Esophagus squamous epithelium (tissue), 4 donors: Measurements from ENCODE around the gene LARP4B.

Source experiments
- POLR2A ChIP-seq, 4 donors: fragments of 450-650 bp; IDR thresholded peaks; one replicate each; pipeline ENCODE4 v1.6.1; 2017; ENCODE audit warnings: antibody characterized with exemption in 4 of 4, mild to moderate bottlenecking in 4 of 4, moderate library complexity in 3 of 4
- TF ChIP-seq, protein P1 (sequence below), 6 experiments: fragments of 450-650 bp in 4 of 6; fragments of 200-600 bp in 2 of 6; sonication (generic) in 2 of 6; IDR thresholded peaks; one replicate each; pipeline ENCODE4 v1.5.1; 2016 to 2019; ENCODE audit warnings: antibody characterized with exemption in 6 of 6, mild to moderate bottlenecking in 4 of 6, moderate library complexity in 4 of 6

DNA sequence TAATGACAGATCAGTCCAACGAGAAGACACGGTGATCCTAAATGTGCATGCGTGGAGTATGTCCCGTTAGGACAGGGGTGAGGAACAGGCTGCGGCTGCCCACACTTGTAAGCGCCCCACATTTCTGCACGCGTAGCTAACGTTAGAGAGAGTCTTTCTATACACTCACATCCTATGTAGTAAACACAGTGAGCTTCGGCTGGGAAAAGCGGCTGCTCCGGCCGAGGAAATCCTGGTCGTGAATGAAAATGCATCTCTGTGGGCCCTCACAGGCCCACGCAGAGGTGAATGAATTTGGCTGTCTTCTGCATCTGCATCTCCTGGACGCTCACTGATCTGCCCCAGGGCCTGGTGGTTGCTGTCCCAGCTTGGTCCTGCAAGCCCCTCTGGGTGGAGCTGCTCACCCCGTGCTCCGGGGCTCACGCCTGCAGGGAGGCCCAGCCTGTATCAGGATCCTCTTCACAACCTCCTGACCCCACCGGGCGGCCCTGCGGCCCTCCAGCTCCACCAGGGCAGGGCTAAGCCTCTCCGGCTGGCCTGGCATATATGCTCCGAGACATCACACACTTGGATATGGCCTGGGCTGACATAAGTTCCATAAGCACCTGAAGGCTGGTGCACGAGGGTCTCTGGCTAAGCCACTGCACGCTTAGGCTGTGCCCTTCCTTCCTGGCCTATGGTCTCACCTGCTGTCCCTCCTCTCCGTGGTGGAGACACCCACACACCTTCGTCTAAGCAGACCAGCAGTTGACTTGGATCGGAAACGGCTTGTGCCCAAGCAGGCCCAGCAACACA, 124.1 kb downstream of the LARP4B start:
- TF ChIP-seq, protein P1, sequence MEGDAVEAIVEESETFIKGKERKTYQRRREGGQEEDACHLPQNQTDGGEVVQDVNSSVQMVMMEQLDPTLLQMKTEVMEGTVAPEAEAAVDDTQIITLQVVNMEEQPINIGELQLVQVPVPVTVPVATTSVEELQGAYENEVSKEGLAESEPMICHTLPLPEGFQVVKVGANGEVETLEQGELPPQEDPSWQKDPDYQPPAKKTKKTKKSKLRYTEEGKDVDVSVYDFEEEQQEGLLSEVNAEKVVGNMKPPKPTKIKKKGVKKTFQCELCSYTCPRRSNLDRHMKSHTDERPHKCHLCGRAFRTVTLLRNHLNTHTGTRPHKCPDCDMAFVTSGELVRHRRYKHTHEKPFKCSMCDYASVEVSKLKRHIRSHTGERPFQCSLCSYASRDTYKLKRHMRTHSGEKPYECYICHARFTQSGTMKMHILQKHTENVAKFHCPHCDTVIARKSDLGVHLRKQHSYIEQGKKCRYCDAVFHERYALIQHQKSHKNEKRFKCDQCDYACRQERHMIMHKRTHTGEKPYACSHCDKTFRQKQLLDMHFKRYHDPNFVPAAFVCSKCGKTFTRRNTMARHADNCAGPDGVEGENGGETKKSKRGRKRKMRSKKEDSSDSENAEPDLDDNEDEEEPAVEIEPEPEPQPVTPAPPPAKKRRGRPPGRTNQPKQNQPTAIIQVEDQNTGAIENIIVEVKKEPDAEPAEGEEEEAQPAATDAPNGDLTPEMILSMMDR (IDR thresholded peaks at IDR 0.05): no peak
- no peak for TF ChIP-seq POLR2A (IDR thresholded peaks at IDR 0.05)
